Thyroid gland (tissue), 4 donors: Measurements from ENCODE around the gene C9orf50.

Experiments
- POLR2A ChIP-seq, 2 donors: fragments of 450-650 bp; IDR thresholded peaks; one replicate each; pipeline ENCODE4 v1.6.1; 2017; ENCODE audit warnings: antibody characterized with exemption in 2 of 2, mild to moderate bottlenecking in 2 of 2, moderate library complexity in 1 of 2
- TF ChIP-seq, protein P1 (sequence below), 6 experiments: fragments of 200-600 bp in 3 of 6; fragments of 450-650 bp in 3 of 6; sonication (generic) in 3 of 6; IDR thresholded peaks; one replicate each; pipeline ENCODE4 v1.5.1; 2016 to 2019; ENCODE audit warnings: antibody characterized with exemption in 6 of 6, mild to moderate bottlenecking in 2 of 6, inconsistent platforms in 1 of 6, moderate library complexity in 1 of 6

DNA sequence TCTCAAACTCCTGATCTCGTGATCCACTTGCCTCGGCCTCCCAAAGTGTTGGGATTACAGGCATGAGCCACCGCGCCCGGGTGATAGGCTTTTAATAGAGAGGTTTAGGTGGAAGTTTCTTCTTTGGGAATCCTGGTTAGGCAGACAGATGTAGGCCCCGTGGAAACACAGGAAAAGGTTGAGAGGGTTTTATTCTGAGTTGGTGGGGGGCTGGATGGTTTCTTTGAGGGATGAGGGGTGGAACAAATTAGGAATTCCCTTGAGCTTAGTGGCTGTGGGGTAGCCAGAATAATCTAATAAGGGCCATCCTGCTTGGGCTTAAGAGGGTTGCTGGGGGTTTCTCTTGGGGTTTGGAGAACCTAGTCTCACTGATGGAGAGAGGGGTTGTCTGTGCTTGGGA, 30.4 kb downstream of the C9orf50 start:
- TF ChIP-seq, protein P1, sequence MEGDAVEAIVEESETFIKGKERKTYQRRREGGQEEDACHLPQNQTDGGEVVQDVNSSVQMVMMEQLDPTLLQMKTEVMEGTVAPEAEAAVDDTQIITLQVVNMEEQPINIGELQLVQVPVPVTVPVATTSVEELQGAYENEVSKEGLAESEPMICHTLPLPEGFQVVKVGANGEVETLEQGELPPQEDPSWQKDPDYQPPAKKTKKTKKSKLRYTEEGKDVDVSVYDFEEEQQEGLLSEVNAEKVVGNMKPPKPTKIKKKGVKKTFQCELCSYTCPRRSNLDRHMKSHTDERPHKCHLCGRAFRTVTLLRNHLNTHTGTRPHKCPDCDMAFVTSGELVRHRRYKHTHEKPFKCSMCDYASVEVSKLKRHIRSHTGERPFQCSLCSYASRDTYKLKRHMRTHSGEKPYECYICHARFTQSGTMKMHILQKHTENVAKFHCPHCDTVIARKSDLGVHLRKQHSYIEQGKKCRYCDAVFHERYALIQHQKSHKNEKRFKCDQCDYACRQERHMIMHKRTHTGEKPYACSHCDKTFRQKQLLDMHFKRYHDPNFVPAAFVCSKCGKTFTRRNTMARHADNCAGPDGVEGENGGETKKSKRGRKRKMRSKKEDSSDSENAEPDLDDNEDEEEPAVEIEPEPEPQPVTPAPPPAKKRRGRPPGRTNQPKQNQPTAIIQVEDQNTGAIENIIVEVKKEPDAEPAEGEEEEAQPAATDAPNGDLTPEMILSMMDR (IDR thresholded peaks at IDR 0.05) = no peak
- no peak for TF ChIP-seq POLR2A (IDR thresholded peaks at IDR 0.05)
